Muscle layer of duodenum (tissue), 2 donors: ENCODE measurements around the gene SESN1.
A peak's percentile ranks its signal among the peaks of the same experiment; 100 is the strongest.

ENCODE experiments used
- H3K27ac ChIP-seq: one replicate; pipeline ENCODE4 v1.7.0; 2013; ENCODE audit warnings: mild to moderate bottlenecking, low read length
- H3K27me3 ChIP-seq: one replicate; pipeline ENCODE4 v1.7.0; 2013; ENCODE audit warnings: low read depth, mild to moderate bottlenecking, control low read depth, low read length
- H3K36me3 ChIP-seq, 2 donors: one replicate each; pipeline ENCODE4 v1.7.0; 2013; ENCODE audit warnings: low read length in 2 of 2, control low read depth in 1 of 2, mild to moderate bottlenecking in 1 of 2; ENCODE audit not compliant: insufficient read depth in 2 of 2, control insufficient read depth in 1 of 2
- H3K4me1 ChIP-seq, 2 donors: one replicate each; pipeline ENCODE4 v1.7.0; 2013; ENCODE audit warnings: low read length in 2 of 2, mild to moderate bottlenecking in 2 of 2, control low read depth in 1 of 2, moderate library complexity in 1 of 2; ENCODE audit not compliant: insufficient read depth in 2 of 2, control insufficient read depth in 1 of 2
- H3K4me3 ChIP-seq, 2 donors: one replicate each; pipeline ENCODE4 v1.7.0; 2013; ENCODE audit warnings: low read length in 2 of 2, low read depth in 1 of 2, mild to moderate bottlenecking in 1 of 2
- H3K9me3 ChIP-seq, 2 donors: one replicate each; pipeline ENCODE4 v1.7.0; 2013; ENCODE audit warnings: low read length in 2 of 2, control low read depth in 1 of 2, mild to moderate bottlenecking in 1 of 2; ENCODE audit not compliant: control insufficient read depth in 1 of 2
- donor health status: healthy.

Gene SESN1

GRCh38 chr6:109048670-109049415, 45.8 kb downstream of the SESN1 start:
- H3K4me3 ChIP-seq, result no peak overlapping the region
- peaks cover 0 to 8% of the 10 kb centered on the region in 2 donors for H3K4me1 ChIP-seq
- no peaks in the 10 kb centered on the region for H3K9me3 ChIP-seq
- H3K27me3 ChIP-seq, result no peaks in the 10 kb centered on the region
- H3K36me3 ChIP-seq, result no peaks in the 10 kb centered on the region
- H3K27ac ChIP-seq, result no peak overlapping the region

- Histone ChIP-seq H3K4me1 (peaks cover 0 to 8% of the 10 kb centered on the region in 2 donors), H3K27me3 (no peaks in the 10 kb centered on the region), H3K27ac (no peak overlapping the region), H3K9me3 (no peaks in the 10 kb centered on the region), H3K4me3 (no peak overlapping the region), H3K36me3 (no peaks in the 10 kb centered on the region)
Observed at GRCh38 chr6:109048176-109048575, 46.5 kb downstream of the SESN1 start.

- Histone ChIP-seq H3K4me1 (no peaks in the 10 kb centered on the region), H3K27ac (no peak overlapping the region), H3K9me3 (no peaks in the 10 kb centered on the region), H3K36me3 (no peaks in the 10 kb centered on the region), H3K27me3 (no peaks in the 10 kb centered on the region), H3K4me3 (no peak overlapping the region)
Observed at GRCh38 chr6:109045493-109045892, 49.2 kb downstream of the SESN1 start.

GRCh38 chr6:109039795-109040194, 54.9 kb downstream of the SESN1 start:
- Histone ChIP-seq H3K27me3 (no peaks in the 10 kb centered on the region), H3K4me1 (peaks cover 0 to 6% of the 10 kb centered on the region in 2 donors), H3K4me3 (no peak overlapping the region), H3K9me3 (no peaks in the 10 kb centered on the region), H3K27ac (no peak overlapping the region), H3K36me3 (no peaks in the 10 kb centered on the region)

- no peaks in the 10 kb centered on the region for H3K9me3 ChIP-seq
- H3K4me1 ChIP-seq, result peaks cover 3 to 6% of the 10 kb centered on the region in 2 donors
- H3K36me3 ChIP-seq, result no peaks in the 10 kb centered on the region
- no peak overlapping the region for H3K27ac ChIP-seq
- no peaks in the 10 kb centered on the region for H3K27me3 ChIP-seq
- no peak overlapping the region for H3K4me3 ChIP-seq
Observed at GRCh38 chr6:109038837-109039398, 55.7 kb downstream of the SESN1 start.

- Histone ChIP-seq H3K4me1 (peaks cover 3 to 6% of the 10 kb centered on the region in 2 donors), H3K9me3 (no peaks in the 10 kb centered on the region), H3K27me3 (no peaks in the 10 kb centered on the region), H3K27ac (peak overlapping the region; percentile 34), H3K36me3 (no peaks in the 10 kb centered on the region), H3K4me3 (no peak overlapping the region)
Observed at GRCh38 chr6:109036574-109037294, 57.9 kb downstream of the SESN1 start.

- Histone ChIP-seq H3K36me3 (no peaks in the 10 kb centered on the region), H3K4me3 (no peak overlapping the region), H3K27ac (no peak overlapping the region), H3K9me3 (no peaks in the 10 kb centered on the region), H3K27me3 (no peaks in the 10 kb centered on the region), H3K4me1 (peaks cover 3 to 6% of the 10 kb centered on the region in 2 donors)
Observed at GRCh38 chr6:109034526-109034925, 60.1 kb downstream of the SESN1 start.

GRCh38 chr6:109033655-109034054, 61.0 kb downstream of the SESN1 start:
- no peaks in the 10 kb centered on the region for H3K9me3 ChIP-seq
- no peak overlapping the region for H3K4me3 ChIP-seq
- H3K27ac ChIP-seq, result no peak overlapping the region
- no peaks in the 10 kb centered on the region for H3K27me3 ChIP-seq
- H3K36me3 ChIP-seq, result no peaks in the 10 kb centered on the region
- H3K4me1 ChIP-seq, result peaks cover 3 to 6% of the 10 kb centered on the region in 2 donors

- no peaks in the 10 kb centered on the region for H3K9me3 ChIP-seq
- no peak overlapping the region for H3K27ac ChIP-seq
- no peaks in the 10 kb centered on the region for H3K36me3 ChIP-seq
- H3K27me3 ChIP-seq, result no peaks in the 10 kb centered on the region
- H3K4me3 ChIP-seq, result no peak overlapping the region
- H3K4me1 ChIP-seq, result peaks cover 0 to 3% of the 10 kb centered on the region in 2 donors
Observed at GRCh38 chr6:109031416-109031815, 63.2 kb downstream of the SESN1 start.

GRCh38 chr6:109029313-109029712, 65.3 kb downstream of the SESN1 start:
- Histone ChIP-seq H3K9me3 (no peaks in the 10 kb centered on the region), H3K27ac (no peak overlapping the region), H3K4me1 (no peaks in the 10 kb centered on the region), H3K27me3 (no peaks in the 10 kb centered on the region), H3K36me3 (no peaks in the 10 kb centered on the region), H3K4me3 (no peak overlapping the region)

- Histone ChIP-seq H3K4me1 (no peaks in the 10 kb centered on the region), H3K36me3 (no peaks in the 10 kb centered on the region), H3K27me3 (no peaks in the 10 kb centered on the region), H3K4me3 (no peak overlapping the region), H3K27ac (no peak overlapping the region), H3K9me3 (no peaks in the 10 kb centered on the region)
Observed at GRCh38 chr6:109028439-109028838, 66.2 kb downstream of the SESN1 start.
